ENCODE results near the gene SSNA1.

DNA sequence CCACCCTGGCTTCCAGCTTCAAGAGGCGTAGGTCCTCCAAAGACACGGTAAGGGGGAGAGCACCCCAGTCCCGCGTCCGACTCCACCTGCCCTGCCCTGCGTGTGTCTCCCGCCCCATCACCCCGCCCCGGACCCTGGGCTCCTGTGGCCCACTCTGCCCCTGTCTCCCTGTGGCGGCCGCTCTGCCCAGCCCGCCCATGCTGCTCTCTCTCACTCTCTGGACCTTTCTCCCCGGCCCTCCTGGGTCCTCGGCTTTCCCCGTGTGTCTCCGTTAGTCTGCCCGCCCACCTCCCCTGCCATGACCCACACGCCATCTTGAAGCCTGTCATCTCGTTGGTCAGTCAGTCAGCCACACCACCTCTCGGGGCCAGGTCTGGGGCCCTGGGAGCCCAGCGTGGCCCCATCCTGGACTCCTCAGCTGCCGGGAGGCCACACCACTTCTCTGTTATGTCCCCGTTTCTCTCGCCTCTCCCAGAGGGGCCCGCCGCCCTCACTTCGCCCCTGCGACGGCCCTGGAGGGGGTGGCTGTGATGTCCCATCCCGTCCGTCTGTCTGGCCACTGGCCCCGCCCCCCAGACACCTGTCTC lies 23.1 kb upstream of the SSNA1 start:
- TF ChIP-seq, protein P1, sequence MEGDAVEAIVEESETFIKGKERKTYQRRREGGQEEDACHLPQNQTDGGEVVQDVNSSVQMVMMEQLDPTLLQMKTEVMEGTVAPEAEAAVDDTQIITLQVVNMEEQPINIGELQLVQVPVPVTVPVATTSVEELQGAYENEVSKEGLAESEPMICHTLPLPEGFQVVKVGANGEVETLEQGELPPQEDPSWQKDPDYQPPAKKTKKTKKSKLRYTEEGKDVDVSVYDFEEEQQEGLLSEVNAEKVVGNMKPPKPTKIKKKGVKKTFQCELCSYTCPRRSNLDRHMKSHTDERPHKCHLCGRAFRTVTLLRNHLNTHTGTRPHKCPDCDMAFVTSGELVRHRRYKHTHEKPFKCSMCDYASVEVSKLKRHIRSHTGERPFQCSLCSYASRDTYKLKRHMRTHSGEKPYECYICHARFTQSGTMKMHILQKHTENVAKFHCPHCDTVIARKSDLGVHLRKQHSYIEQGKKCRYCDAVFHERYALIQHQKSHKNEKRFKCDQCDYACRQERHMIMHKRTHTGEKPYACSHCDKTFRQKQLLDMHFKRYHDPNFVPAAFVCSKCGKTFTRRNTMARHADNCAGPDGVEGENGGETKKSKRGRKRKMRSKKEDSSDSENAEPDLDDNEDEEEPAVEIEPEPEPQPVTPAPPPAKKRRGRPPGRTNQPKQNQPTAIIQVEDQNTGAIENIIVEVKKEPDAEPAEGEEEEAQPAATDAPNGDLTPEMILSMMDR (IDR thresholded peaks at IDR 0.05; ENCODE audit: insufficient read depth, low read depth, low read length) = no peak
- TF ChIP-seq EZH2 (IDR thresholded peaks at IDR 0.05; ENCODE audit: insufficient read depth, low read length) = peak; percentile 2
